Progenitor cell of endocrine pancreas (in vitro differentiated cells): Measurements from ENCODE around the gene NRXN2. TPM values are rescaled to one million over a fixed set of nuclear protein-coding genes. Genes with fewer than 3 reads are reported as not detected.
"Not testable (repeated sequence)": the region's sequence is repeated elsewhere in the genome, so short reads cannot be mapped to it uniquely, and the experiment has no call there.

Experiments
- DNase-seq: peaks from one replicate; pipeline ENCODE4 v3.0.0; 2021; ENCODE audit warnings: low spot score; ENCODE audit not compliant: unreplicated experiment
- H3K27ac Mint-ChIP-seq: 2 replicates; pipeline ENCODE4 v1.8.0; 2021; ENCODE audit warnings: mild to moderate bottlenecking, moderate library complexity, mixed read lengths
- H3K27me3 Mint-ChIP-seq: 2 replicates; pipeline ENCODE4 v1.8.0; 2021; ENCODE audit warnings: mixed read lengths
- H3K36me3 Mint-ChIP-seq: 2 replicates; pipeline ENCODE4 v1.8.0; 2022; ENCODE audit warnings: mixed read lengths; ENCODE audit not compliant: insufficient read depth
- H3K4me1 Mint-ChIP-seq: 2 replicates; pipeline ENCODE4 v1.8.0; 2021; ENCODE audit warnings: low read depth, mixed read lengths
- H3K4me3 Mint-ChIP-seq: 2 replicates; pipeline ENCODE4 v1.8.0; 2021; ENCODE audit warnings: low read depth, mild to moderate bottlenecking, moderate library complexity, mixed read lengths
- H3K9me3 Mint-ChIP-seq: 2 replicates; pipeline ENCODE4 v1.8.0; 2021; ENCODE audit warnings: low read depth, mixed read lengths
- total RNA-seq: library from RNA; stranded (reverse); gene quantifications from 2 replicates; pipeline ENCODE4 v1.2.1, GENCODE V29; 2021
- TF ChIP-seq, protein P1 (sequence below): fragments of 200-600 bp; sonication (generic); IDR thresholded peaks from one replicate; pipeline ENCODE4 v1.5.0; 2021; ENCODE audit warnings: antibody characterized with exemption, mild to moderate bottlenecking; ENCODE audit not compliant: unreplicated experiment

Gene NRXN2
- total RNA-seq, 1 donor from 2014 or later: 0.17 TPM

DNA sequence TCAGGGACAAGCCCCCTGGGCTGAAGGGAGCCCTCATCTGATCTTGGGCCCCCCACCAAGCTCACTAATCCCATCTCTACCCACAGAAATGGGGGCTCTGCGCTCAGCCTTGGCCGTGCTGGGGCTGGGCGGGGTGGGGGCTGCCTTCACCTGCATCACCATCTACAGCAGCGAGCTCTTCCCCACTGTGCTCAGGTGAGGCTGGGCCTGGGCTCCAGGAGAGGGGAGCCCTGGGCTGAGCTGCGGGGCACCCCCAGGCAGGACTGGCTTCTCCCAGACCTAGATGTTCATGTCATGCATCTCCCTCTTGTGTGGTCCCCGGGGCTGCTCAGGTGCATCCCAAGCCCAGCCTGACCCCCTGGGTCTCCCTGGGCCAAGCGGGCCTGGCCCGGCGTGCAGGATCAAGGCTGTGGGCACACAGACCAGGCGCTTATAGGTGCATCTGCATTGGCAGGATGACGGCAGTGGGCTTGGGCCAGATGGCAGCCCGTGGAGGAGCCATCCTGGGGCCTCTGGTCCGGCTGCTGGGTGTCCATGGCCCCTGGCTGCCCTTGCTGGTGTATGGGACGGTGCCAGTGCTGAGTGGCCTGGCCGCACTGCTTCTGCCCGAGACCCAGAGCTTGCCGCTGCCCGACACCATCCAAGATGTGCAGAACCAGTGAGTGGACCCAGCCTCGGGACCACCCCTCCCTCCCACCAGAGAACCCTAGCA, 122.6 kb downstream of the NRXN2 start:
- H3K9me3 Mint-ChIP-seq: no peaks in the 10 kb centered on the region
- no peak overlapping the region for H3K27ac Mint-ChIP-seq
- H3K4me1 Mint-ChIP-seq: no peaks in the 10 kb centered on the region
- no peak overlapping the region for H3K4me3 Mint-ChIP-seq
- TF ChIP-seq, protein P1, sequence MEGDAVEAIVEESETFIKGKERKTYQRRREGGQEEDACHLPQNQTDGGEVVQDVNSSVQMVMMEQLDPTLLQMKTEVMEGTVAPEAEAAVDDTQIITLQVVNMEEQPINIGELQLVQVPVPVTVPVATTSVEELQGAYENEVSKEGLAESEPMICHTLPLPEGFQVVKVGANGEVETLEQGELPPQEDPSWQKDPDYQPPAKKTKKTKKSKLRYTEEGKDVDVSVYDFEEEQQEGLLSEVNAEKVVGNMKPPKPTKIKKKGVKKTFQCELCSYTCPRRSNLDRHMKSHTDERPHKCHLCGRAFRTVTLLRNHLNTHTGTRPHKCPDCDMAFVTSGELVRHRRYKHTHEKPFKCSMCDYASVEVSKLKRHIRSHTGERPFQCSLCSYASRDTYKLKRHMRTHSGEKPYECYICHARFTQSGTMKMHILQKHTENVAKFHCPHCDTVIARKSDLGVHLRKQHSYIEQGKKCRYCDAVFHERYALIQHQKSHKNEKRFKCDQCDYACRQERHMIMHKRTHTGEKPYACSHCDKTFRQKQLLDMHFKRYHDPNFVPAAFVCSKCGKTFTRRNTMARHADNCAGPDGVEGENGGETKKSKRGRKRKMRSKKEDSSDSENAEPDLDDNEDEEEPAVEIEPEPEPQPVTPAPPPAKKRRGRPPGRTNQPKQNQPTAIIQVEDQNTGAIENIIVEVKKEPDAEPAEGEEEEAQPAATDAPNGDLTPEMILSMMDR: no peak
- no peaks in the 10 kb centered on the region for H3K36me3 Mint-ChIP-seq
- H3K27me3 Mint-ChIP-seq: peaks cover 16% of the 10 kb centered on the region
- no peak for DNase-seq

DNA sequence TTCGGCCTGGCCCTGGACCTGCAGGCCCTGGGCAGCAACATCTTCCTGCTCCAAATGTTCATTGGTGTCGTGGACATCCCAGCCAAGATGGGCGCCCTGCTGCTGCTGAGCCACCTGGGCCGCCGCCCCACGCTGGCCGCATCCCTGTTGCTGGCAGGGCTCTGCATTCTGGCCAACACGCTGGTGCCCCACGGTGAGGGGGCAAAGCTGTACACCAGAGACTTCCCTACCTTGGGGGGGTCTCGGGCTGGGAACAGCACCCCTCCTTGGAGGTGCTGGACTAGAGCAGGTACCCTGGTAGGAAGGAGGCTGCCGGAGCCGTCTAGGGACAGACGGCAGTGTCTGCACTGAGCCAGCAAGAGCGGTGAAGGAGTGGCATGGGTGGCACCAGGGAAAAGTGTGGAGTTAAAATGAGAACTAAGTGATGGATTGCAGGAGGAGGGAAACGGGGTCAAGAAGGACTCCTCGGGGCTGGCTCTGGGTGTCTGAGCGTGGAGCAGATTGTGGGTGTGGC, 123.2 kb downstream of the NRXN2 start:
- TF ChIP-seq, protein P1: no peak
- H3K4me3 Mint-ChIP-seq: no peak overlapping the region
- H3K27me3 Mint-ChIP-seq: peaks cover 9% of the 10 kb centered on the region
- DNase-seq: no peak
- H3K27ac Mint-ChIP-seq: no peak overlapping the region
- H3K36me3 Mint-ChIP-seq: no peaks in the 10 kb centered on the region
- H3K4me1 Mint-ChIP-seq: no peaks in the 10 kb centered on the region
- no peaks in the 10 kb centered on the region for H3K9me3 Mint-ChIP-seq

DNA sequence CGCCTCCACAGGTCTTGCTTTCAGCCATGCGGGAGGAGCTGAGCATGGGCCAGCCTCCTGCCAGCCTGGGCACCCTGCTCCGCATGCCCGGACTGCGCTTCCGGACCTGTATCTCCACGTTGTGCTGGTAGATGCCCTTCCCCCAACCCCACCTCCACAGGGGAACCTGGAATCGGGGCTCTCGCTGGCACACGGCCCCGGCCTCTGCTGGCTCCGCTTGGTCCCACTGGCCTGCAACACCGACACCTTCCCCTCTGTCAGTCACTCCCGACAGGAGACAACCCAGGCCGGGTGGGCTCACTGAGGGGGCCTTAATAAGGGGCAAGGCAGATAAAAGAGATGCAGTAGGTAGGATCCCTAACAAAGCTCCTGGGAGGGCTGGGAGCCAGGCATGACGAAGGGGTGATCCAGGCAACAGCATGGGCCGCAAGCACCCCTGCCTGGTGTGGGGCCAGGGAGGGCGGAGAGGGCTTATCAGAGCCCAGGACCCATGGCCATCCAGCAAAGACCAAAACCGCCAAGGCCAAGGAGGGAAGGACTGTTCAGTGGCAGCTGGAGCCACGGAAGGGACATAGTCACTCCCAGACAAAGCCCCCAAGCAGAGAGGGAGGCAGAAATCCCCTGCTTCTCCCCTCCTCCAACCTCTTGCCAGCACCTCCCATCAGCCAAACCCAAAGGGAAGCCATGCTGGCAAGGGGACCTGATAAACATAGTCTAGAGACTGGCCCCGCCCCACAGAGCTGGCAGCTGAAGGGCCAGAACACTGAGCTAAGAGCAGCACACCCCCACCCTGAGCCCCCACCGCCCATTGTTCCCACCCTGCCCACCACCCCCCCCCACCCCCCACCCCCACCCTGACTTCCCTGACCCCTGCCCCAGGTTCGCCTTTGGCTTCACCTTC, 124.0 kb downstream of the NRXN2 start:
- TF ChIP-seq, protein P1: no peak
- no peak for DNase-seq
- H3K4me3 Mint-ChIP-seq: no peak overlapping the region
- H3K9me3 Mint-ChIP-seq: no peaks in the 10 kb centered on the region
- peak overlapping the region; percentile 33 for H3K27ac Mint-ChIP-seq
- peaks cover 5% of the 10 kb centered on the region for H3K27me3 Mint-ChIP-seq
- no peaks in the 10 kb centered on the region for H3K36me3 Mint-ChIP-seq
- no peaks in the 10 kb centered on the region for H3K4me1 Mint-ChIP-seq

DNA sequence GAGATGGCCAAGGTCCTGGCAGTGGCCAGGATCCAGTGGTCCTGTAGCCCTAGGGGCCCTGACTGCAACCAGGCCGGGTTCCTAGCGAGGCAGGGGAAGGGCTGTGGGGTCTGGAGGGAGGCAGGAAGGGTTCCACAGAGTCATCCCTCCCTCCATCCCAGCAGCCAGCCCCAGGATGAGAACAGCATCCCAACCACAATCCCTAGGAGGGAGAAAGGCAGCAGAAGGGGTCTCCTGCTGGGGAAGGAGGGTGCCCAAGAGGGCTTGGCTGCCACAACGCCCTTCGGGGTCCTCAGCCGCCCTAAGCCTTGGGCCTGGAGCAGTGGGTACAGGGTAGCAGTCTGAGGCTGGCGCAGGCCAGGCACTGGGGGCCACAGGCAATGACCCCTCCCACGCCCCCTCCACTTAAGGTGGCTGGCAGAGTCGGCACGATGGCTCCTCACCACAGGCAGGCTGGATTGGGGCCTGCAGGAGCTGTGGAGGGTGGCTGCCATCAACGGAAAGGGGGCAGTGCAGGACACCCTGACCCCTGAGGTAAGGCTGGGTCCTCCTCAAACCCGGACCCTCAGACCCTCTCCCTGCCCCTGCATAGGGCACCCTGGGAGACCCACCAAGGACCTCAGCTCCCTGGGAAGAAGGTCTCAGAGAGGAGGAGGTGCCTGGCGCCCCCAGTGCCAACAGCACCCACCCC, 124.7 kb downstream of the NRXN2 start:
- no peak overlapping the region for H3K27ac Mint-ChIP-seq
- no peak overlapping the region for H3K4me3 Mint-ChIP-seq
- H3K9me3 Mint-ChIP-seq: no peaks in the 10 kb centered on the region
- no peak for DNase-seq
- H3K27me3 Mint-ChIP-seq: peaks cover 8% of the 10 kb centered on the region
- no peaks in the 10 kb centered on the region for H3K4me1 Mint-ChIP-seq
- H3K36me3 Mint-ChIP-seq: no peaks in the 10 kb centered on the region
- TF ChIP-seq, protein P1: no peak

DNA sequence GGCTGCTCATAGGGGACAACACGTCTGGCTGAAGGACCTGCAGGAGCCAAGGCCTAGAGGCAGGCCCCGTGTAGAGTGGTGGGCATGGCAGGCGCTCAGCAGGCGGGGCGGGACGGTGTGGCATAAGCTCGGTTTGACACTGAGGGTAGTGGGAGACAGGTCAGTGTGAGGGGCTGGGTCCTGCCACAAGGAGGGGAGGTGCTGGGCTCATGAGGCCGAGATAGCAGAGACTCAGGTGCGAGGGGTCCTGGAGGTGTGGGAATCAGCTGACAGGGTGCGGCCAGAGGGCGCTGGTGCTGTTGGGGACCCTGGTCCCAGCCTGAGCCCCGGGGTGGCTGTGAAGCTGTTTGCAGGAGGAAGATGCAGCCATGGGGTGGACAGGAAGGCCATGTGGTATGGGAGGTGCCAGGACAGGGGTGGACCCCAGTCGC, 125.3 kb downstream of the NRXN2 start:
- Mint-ChIP-seq H3K4me3 (no peak overlapping the region), H3K36me3 (no peaks in the 10 kb centered on the region), H3K27ac (no peak overlapping the region), H3K27me3 (peaks cover 9% of the 10 kb centered on the region), H3K4me1 (no peaks in the 10 kb centered on the region), H3K9me3 (no peaks in the 10 kb centered on the region)
- TF ChIP-seq, protein P1: no peak
- no peak for DNase-seq

DNA sequence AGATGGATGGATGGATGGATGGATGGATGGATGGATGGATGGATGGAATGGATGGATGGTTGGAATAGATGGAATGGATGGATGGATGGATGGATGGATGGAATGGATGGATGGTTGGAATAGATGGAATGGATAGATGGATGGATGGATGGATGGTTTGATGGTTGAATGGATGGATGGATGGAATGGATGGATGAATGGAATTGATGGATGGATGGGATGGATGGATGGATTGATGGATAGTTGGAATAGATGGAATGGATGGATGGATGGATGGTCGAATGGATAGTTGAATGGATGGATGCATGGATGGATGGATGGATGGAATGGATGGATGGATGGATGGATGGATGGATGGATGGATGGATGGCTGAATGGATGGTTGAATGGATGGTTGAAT, 127.1 kb downstream of the NRXN2 start:
- not testable (repeated sequence) for H3K9me3 Mint-ChIP-seq, DNase-seq, H3K4me3 Mint-ChIP-seq, H3K36me3 Mint-ChIP-seq, H3K27ac Mint-ChIP-seq, H3K4me1 Mint-ChIP-seq
- H3K27me3 Mint-ChIP-seq: peaks cover 11% of the 10 kb centered on the region
